Measurements from ENCODE around the gene CMIP. TPM values are rescaled to one million over a fixed set of nuclear protein-coding genes. Genes with fewer than 3 reads are reported as not detected.

CMIP gene
- total RNA-seq, 1 experiment from 2014 or later: 68.0 TPM

DNA sequence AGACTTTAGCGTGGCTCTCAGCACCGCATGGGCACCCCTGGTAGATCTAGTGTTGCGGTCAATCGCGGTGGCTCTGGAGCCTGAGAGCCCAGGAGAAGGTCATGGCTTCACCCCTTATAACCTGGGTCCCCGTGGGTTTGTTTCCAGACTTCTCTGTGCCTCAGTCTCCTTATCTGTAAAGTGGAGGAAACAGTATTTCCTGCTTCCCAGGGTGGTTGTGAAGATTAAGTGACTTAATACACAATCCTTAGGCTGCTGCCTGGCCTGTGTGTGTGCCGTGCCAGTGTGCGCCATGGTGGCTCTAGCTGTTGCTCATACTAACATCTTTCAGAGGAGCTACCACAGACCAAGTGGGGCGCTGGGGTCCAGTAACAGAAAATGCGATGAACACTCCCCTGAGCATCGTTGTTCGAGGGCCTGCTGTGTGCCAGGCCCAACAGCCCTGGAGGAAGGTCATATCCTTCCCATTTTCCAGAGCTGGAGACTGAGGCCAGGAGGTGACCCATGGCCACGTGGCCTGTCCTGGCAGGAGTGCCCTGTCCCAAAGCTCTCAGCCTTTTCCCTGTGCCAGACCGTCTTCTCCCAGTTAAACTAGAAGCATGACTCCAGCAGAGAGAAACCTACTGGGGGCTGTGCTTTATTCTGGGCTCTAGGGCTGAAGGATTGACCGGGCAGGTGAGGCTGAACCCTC, 70.1 kb downstream of the CMIP start:
- intact Hi-C loops (cut with micrococcal nuclease; ENCODE audit: unreplicated experiment): loop anchor here (2.0 to 5.0 kb wide), 2 partner anchors 34 to 67 kb away; no protein-coding TSS in a partner anchor
- POLR2A ChIA-PET: no interaction called here
- no peaks in the 10 kb centered on the region for H3K9me3 Mint-ChIP-seq (ENCODE audit: unreplicated experiment)
- TF ChIP-seq, protein P1, sequence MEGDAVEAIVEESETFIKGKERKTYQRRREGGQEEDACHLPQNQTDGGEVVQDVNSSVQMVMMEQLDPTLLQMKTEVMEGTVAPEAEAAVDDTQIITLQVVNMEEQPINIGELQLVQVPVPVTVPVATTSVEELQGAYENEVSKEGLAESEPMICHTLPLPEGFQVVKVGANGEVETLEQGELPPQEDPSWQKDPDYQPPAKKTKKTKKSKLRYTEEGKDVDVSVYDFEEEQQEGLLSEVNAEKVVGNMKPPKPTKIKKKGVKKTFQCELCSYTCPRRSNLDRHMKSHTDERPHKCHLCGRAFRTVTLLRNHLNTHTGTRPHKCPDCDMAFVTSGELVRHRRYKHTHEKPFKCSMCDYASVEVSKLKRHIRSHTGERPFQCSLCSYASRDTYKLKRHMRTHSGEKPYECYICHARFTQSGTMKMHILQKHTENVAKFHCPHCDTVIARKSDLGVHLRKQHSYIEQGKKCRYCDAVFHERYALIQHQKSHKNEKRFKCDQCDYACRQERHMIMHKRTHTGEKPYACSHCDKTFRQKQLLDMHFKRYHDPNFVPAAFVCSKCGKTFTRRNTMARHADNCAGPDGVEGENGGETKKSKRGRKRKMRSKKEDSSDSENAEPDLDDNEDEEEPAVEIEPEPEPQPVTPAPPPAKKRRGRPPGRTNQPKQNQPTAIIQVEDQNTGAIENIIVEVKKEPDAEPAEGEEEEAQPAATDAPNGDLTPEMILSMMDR (IDR thresholded peaks at IDR 0.05; ENCODE audit: insufficient read depth in 1 of 2, low read depth in 1 of 2, low read length in 1 of 2, severe bottlenecking in 1 of 2, unreplicated experiment in 1 of 2): no peak
- no peak overlapping the region for H3K4me3 ChIP-seq (ENCODE audit: low read depth, low read length)
- peaks cover 36% of the 10 kb centered on the region for H3K36me3 Mint-ChIP-seq (ENCODE audit: insufficient read depth, unreplicated experiment)
- peaks cover 22% of the 10 kb centered on the region for H3K4me1 Mint-ChIP-seq (ENCODE audit: low read depth, unreplicated experiment)
- H3K4me3 Mint-ChIP-seq (ENCODE audit: unreplicated experiment): no peak overlapping the region
- 0 out of 2 replicates have a peak, but pooled peaks cover 2% of the 10 kb centered on the region for H3K36me3 ChIP-seq (ENCODE audit: control insufficient read depth, insufficient read depth, low read length)
- no peaks in the 10 kb centered on the region for H3K9me3 ChIP-seq
- DNase-seq: no peak
- no peaks in the 10 kb centered on the region for H3K27me3 ChIP-seq (replicated peaks; ENCODE audit: control insufficient read depth, insufficient read depth, low read length)
- peaks cover 38% of the 10 kb centered on the region for H3K4me1 ChIP-seq
- CTCF ChIA-PET: no interaction called here
- H3K27me3 Mint-ChIP-seq (ENCODE audit: insufficient read depth, unreplicated experiment): no peaks in the 10 kb centered on the region
- BruUV-seq (replicated peaks): no TSS peak
- peak overlapping the region; percentile 86 for H3K27ac Mint-ChIP-seq (ENCODE audit: unreplicated experiment)

DNA sequence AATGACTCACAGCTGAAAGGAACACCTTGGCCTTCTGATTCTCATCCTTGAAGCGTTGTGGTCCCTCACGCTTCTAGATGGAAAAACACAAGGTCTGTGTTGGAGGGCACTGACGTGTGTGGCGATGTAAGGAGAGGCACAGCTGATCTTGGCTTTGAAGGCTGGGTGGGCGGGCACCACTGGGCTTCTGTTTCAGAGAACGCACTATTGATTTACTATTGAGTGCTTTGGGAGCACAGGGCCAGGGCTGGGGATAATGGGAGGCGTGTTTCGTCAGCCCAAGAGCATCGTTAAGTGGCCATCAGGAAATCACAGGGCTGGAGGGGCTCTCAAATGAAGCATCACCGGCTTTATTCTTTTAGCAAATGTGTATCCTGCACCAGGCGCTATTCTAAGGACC, 70.7 kb downstream of the CMIP start:
- no peak for DNase-seq
- Mint-ChIP-seq H3K36me3 (ENCODE audit: insufficient read depth, unreplicated experiment) (peaks cover 36% of the 10 kb centered on the region), H3K27me3 (ENCODE audit: insufficient read depth, unreplicated experiment) (no peaks in the 10 kb centered on the region), H3K4me3 (ENCODE audit: unreplicated experiment) (no peak overlapping the region), H3K4me1 (ENCODE audit: low read depth, unreplicated experiment) (peaks cover 22% of the 10 kb centered on the region), H3K9me3 (ENCODE audit: unreplicated experiment) (no peaks in the 10 kb centered on the region), H3K27ac (ENCODE audit: unreplicated experiment) (peak overlapping the region; percentile 86)
- Histone ChIP-seq H3K9me3 (no peaks in the 10 kb centered on the region), H3K4me1 (peaks cover 38% of the 10 kb centered on the region), H3K36me3 (ENCODE audit: control insufficient read depth, insufficient read depth, low read length) (0 out of 2 replicates have a peak, but pooled peaks cover 2% of the 10 kb centered on the region), H3K4me3 (ENCODE audit: low read depth, low read length) (no peak overlapping the region), H3K27me3 (replicated peaks; ENCODE audit: control insufficient read depth, insufficient read depth, low read length) (no peaks in the 10 kb centered on the region)
- CTCF ChIA-PET: no interaction called here
- TF ChIP-seq, protein P1 (IDR thresholded peaks at IDR 0.05; ENCODE audit: insufficient read depth in 1 of 2, low read depth in 1 of 2, low read length in 1 of 2, severe bottlenecking in 1 of 2, unreplicated experiment in 1 of 2): no peak
- POLR2A ChIA-PET: no interaction called here
- intact Hi-C loops (cut with micrococcal nuclease; ENCODE audit: unreplicated experiment): loop anchor here (2.0 kb wide), 1 partner anchor 34 kb away; no protein-coding TSS in a partner anchor
- BruUV-seq (replicated peaks): no TSS peak

DNA sequence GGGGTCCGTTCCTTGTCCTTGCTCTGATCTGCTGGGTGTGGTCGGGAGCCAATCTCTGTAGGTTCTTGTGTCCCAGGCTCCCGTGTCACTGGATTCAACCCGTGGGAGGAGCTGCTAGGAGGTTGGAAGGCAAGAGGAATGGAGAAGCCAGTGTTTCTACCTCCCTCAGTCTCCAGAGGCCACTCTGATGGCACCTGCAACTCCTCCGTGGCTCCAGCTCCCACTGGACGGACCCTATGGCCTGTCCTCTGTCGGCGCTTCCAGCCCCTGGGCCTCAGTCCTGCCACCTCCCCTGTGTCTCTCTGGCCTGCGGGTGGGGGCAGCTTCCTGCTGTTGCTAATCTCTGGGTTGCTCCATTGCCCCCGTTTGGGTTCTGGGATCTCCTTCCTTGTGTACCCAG, 71.1 kb downstream of the CMIP start:
- Histone ChIP-seq H3K27me3 (replicated peaks; ENCODE audit: control insufficient read depth, insufficient read depth, low read length) (no peaks in the 10 kb centered on the region), H3K4me1 (peaks cover 37% of the 10 kb centered on the region), H3K9me3 (no peaks in the 10 kb centered on the region), H3K36me3 (ENCODE audit: control insufficient read depth, insufficient read depth, low read length) (0 out of 2 replicates have a peak, but pooled peaks cover 2% of the 10 kb centered on the region), H3K4me3 (ENCODE audit: low read depth, low read length) (no peak overlapping the region)
- no TSS peak for BruUV-seq (replicated peaks)
- H3K4me3 Mint-ChIP-seq (ENCODE audit: unreplicated experiment): no peak overlapping the region
- no peaks in the 10 kb centered on the region for H3K27me3 Mint-ChIP-seq (ENCODE audit: insufficient read depth, unreplicated experiment)
- peaks cover 36% of the 10 kb centered on the region for H3K36me3 Mint-ChIP-seq (ENCODE audit: insufficient read depth, unreplicated experiment)
- CTCF ChIA-PET: no interaction called here
- TF ChIP-seq, protein P1 (IDR thresholded peaks at IDR 0.05; ENCODE audit: insufficient read depth in 1 of 2, low read depth in 1 of 2, low read length in 1 of 2, severe bottlenecking in 1 of 2, unreplicated experiment in 1 of 2): no peak
- intact Hi-C loops (cut with micrococcal nuclease; ENCODE audit: unreplicated experiment): loop anchor here (2.0 kb wide), 1 partner anchor 33 kb away; no protein-coding TSS in a partner anchor
- peak overlapping the region; percentile 57 for H3K27ac Mint-ChIP-seq (ENCODE audit: unreplicated experiment)
- H3K4me1 Mint-ChIP-seq (ENCODE audit: low read depth, unreplicated experiment): peaks cover 22% of the 10 kb centered on the region
- no peaks in the 10 kb centered on the region for H3K9me3 Mint-ChIP-seq (ENCODE audit: unreplicated experiment)
- POLR2A ChIA-PET: no interaction called here
- DNase-seq: no peak
